ENCODE measurements around the gene ZNF888.
"Not testable (repeated sequence)": the region's sequence is repeated elsewhere in the genome, so short reads cannot be mapped to it uniquely, and the experiment has no call there.

Gene ZNF888

GRCh38 chr19:52889931-52890330 lies 33.3 kb downstream of the ZNF888 start:
- TF ChIP-seq JUND (IDR thresholded peaks at IDR 0.05; ENCODE audit: low read depth), result no peak
- in situ Hi-C loops (cut with HindIII; ENCODE audit: low pct_unique_long_range_greater_than_20kb, low sequenced_read_pairs), result no loop called here
- peak in 1 of 2 experiments; percentile 1 for DNase-seq (ENCODE audit: low read depth in 1 of 2, low spot score in 1 of 2)

- no peak for DNase-seq (ENCODE audit: low read depth in 1 of 2, low spot score in 1 of 2)
- in situ Hi-C loops (cut with HindIII; ENCODE audit: low pct_unique_long_range_greater_than_20kb, low sequenced_read_pairs), result no loop called here
- TF ChIP-seq JUND (IDR thresholded peaks at IDR 0.05; ENCODE audit: low read depth), result no peak
Measured at GRCh38 chr19:52889076-52889475, 34.2 kb downstream of the ZNF888 start.

- in situ Hi-C loops (cut with HindIII; ENCODE audit: low pct_unique_long_range_greater_than_20kb, low sequenced_read_pairs), result no loop called here
- TF ChIP-seq JUND (IDR thresholded peaks at IDR 0.05; ENCODE audit: low read depth), result no peak
- DNase-seq (ENCODE audit: low read depth in 1 of 2, low spot score in 1 of 2), result no peak
Measured at GRCh38 chr19:52880895-52881389, 42.3 kb downstream of the ZNF888 start.

GRCh38 chr19:52872996-52873395 lies 50.2 kb downstream of the ZNF888 start:
- DNase-seq (ENCODE audit: low read depth in 1 of 2, low spot score in 1 of 2); in situ Hi-C loops (cut with HindIII; ENCODE audit: low pct_unique_long_range_greater_than_20kb, low sequenced_read_pairs): not testable (repeated sequence)

GRCh38 chr19:52871466-52871865 lies 51.8 kb downstream of the ZNF888 start:
- in situ Hi-C loops (cut with HindIII; ENCODE audit: low pct_unique_long_range_greater_than_20kb, low sequenced_read_pairs), result no loop called here
- no peak for DNase-seq (ENCODE audit: low read depth in 1 of 2, low spot score in 1 of 2)
- TF ChIP-seq JUND (IDR thresholded peaks at IDR 0.05; ENCODE audit: low read depth), result no peak

GRCh38 chr19:52868031-52868430 lies 55.2 kb downstream of the ZNF888 start:
- DNase-seq (ENCODE audit: low read depth in 1 of 2, low spot score in 1 of 2); in situ Hi-C loops (cut with HindIII; ENCODE audit: low pct_unique_long_range_greater_than_20kb, low sequenced_read_pairs): not testable (repeated sequence)

- in situ Hi-C loops (cut with HindIII; ENCODE audit: low pct_unique_long_range_greater_than_20kb, low sequenced_read_pairs), result not testable (repeated sequence)
Measured at GRCh38 chr19:52857378-52858191, 65.6 kb downstream of the ZNF888 start, which contains the start of gene ZNF468. TSS of gene ZNF468 (minus strand) at chr19:52857619. CDS start at chr19:52854272, 3,347 bp downstream.

GRCh38 chr19:52856540-52857377 lies 66.5 kb downstream of the ZNF888 start:
- in situ Hi-C loops (cut with HindIII; ENCODE audit: low pct_unique_long_range_greater_than_20kb, low sequenced_read_pairs), result not testable (repeated sequence)
- DNase-seq (ENCODE audit: low read depth in 1 of 2, low spot score in 1 of 2), result peak in 1 of 2 experiments; percentile 3

More at GRCh38 chr19:52857378-52858191, 65.6 kb downstream of the ZNF888 start, which contains the start of gene ZNF468:
- peak; percentile 31 to 68 for DNase-seq (ENCODE audit: low read depth in 1 of 2, low spot score in 1 of 2)

Data from T47D (cell line).